OCI-M1 (cell line): Measurements from ENCODE around the gene EDNRA.
"Not testable (repeated sequence)": the region's sequence is repeated elsewhere in the genome, so short reads cannot be mapped to it uniquely, and the experiment has no call there.

Experiments used
- DNase-seq: peaks from one replicate; lab custom pipeline; 2025; lab: John Stamatoyannopoulos, UW

Gene EDNRA

GRCh38 chr4:147480891-147481576 lies at the start of gene EDNRA:
EDNRA (plus strand) TSS chr4:147481097; CDS start chr4:147485682, 4,585 bp downstream.
- no peak for DNase-seq

DNA sequence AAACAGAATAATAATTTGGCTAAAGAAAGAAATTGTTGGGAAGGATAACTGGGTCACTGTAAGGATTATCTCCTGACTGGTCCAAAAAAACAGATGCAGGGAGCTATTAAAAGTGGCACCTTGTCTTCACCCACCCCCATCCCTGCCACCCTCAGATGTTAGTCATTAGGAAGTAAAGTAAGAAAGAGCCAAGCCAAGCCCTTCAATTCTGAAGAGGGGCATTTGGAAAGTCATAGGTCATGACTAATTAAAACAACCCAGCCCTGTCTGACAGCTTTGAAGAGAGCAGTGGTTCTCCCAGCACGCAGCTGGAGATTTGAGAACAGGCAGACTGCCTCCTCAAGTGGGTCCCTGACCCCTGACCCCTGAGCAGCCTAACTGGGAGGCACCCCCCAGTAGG lies 46.5 kb upstream of the EDNRA start:
- DNase-seq: not testable (repeated sequence)

GRCh38 chr4:147440442-147440841 lies 40.5 kb upstream of the EDNRA start:
- DNase-seq: no peak

DNA sequence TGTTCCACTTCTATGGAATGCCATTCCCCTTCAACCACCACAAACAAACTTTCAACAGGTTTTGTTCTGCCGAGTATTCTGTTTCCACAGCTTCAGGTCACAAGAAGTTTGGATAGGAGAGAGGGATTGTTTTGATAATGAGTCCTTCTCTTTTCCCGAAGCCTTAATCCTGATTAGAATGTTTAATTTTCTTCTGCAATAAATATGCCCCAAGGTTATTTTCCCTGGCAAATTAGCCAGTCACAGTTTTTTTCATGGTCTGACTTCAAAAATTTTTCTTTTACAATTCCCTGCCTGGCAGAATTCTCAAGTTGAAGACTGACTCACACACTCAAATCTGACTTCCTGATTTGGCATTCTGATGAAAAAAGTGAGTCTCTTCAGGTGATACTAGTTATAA lies 33.1 kb upstream of the EDNRA start:
- no peak for DNase-seq

- peak; percentile 83 for DNase-seq
Measured at GRCh38 chr4:147453561-147454141, 27.2 kb upstream of the EDNRA start.

DNA sequence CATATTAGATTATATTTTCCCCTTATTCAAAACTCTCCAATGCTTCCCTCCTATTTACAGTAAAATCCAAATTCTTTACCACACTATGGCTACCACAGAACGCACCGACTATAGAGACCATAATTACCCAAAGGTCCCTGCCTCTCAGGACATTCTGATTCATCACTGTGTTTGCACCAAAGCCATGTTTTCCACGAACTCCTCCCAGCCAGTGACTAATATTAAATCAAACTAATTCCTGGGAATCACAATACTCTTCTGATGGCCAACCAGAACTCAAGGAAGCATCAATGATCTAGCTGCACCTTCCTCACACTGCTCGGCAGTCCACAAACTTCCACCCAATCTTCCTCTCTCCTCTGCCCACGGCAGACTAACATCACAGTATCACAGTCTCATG lies 24.2 kb upstream of the EDNRA start:
- no peak for DNase-seq

DNA sequence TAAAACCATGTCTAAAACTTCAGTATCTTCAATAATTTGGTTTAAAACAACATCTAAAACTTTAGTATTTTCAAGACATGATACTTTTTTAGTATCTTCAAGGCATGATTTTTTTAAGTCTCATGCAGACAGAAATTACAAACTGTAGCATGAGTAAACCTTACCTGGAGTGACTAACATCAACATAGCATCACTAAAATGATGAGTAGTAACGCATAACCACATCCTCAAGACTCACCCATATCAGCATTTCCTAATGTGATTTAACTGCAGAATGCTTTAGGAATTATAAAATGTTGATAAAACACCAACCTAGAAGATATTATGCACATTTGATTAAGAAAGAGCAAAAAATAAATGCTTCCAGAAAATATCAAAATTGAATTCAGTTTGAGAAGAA lies 19.7 kb upstream of the EDNRA start:
- DNase-seq: no peak

- no peak for DNase-seq
Measured at GRCh38 chr4:147463065-147463464, 17.8 kb upstream of the EDNRA start.

DNA sequence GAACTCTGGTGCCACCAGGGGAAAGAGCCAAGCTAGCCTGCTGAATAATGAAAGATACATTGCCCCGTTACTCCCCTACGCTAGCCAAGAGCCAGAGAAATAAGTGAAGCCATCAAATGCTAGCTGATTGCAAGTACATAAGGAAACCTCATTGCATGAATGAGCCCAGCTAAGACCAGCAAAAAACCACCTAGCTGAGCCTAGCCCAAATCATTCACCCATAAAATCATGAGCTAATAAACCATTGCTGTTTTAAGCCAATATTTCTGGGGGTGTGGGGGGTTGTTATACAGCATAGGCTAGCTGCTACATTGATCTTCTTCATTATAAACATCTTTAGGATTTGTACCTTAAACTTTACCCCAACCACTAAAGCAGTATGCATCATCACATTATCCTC lies 15.4 kb upstream of the EDNRA start:
- DNase-seq: no peak

GRCh38 chr4:147477439-147477838 lies 3.5 kb upstream of the EDNRA start:
- no peak for DNase-seq

DNA sequence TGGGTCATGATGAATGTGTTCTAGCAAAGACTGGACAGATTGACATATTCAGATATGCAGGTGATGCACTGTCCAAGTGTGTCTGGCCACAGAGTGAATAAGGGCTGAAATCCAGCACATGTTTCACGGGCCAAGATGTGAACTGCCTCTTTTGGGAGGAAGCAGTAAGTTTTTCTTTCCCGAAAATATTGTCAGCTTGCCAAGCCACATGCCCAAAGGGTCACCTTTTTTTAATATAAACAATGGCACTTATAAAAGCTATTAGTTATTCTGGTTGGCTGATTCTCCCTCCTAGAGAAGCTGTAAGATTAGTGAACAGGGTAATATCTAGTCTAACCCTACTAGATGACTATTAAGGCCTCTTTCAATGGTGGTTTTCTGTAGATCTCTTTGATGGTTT lies 1.5 kb upstream of the EDNRA start:
- no peak for DNase-seq

DNA sequence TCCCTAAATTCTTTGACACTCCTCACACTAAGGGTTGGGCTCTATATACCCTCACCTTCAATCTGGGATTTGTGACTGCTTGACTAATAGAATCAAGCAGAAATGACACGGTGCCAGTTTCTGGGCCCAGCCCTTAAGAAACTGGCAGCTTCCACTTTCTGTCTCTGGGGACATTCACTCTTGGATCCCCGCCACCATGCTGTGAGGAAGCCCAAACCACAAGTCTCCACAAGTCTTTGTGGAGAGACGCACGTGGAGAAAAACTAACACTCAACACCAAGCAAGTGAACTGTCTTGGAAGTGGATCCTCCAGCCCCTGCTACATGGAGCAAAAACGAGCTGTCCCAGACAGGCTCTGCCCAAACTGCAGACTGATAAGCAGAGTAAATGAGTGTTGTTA lies 1.1 kb upstream of the EDNRA start:
- no peak for DNase-seq

DNA sequence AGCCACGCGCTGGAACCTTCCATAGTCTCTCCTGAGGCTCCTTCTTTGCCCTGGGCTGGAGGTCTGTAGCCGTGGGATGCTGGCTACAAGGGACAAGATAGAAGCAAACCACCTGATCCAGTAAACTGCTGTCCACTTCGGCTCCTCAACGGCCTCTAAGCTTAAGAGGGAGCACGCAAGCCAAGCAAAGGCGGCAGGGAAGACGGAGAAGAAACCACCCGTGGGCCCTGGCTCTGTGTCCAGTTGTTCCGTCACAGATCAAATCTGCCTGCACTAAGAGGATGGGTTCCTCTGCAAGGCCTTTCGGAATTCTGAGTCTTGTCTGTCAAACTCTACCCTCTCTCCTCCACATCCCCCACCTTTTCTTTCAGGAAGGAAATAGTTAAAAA lies 401 bp upstream of the EDNRA start:
- no peak for DNase-seq

DNA sequence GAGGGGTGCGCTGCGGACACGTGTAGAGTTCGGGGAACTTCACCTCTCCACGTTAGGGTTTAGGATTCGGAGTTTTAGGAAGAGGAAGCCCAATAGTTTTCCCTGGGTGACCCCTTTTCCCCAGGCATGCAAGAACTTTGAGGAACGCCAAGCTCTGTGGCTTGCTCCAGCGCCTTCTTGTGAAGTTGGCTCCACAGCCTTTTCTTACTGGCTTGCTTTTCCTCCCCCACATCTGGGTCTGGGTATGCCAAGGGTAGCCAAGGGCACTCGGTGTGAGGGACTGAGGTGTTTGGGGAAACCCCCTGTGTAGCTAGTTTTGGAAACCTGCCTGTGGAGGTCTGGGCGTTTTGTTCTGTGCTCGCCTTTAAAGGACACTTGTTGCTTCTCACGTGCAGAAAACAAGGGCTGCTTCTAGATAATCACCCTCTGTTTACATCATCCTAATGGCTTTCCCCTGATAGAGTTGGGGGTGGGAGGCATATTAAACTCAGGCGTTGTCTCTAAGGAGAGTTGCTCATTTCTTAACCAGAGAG lies 746 bp downstream of the EDNRA start:
- no peak for DNase-seq

- DNase-seq: no peak
Measured at GRCh38 chr4:147482281-147482680, 1.4 kb downstream of the EDNRA start.

- no peak for DNase-seq
Measured at GRCh38 chr4:147485167-147485566, 4.3 kb downstream of the EDNRA start.

DNA sequence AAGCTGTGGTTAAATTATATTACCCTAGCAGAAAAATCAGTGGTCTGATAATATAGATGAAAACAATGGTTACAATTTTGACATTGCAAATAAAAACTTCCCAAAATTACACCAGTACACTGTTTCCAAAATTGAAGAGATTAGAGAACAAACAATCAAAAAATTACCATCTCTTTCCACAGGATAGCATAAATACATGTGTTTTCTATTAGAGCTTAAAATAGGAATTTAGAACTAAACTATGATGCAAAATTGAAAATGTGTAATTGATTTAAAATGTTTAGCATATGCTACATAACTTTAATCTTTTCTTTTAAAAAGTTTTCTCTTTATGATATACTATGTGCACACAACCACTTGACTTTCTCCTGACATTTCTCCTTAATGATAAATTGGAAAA lies 6.7 kb downstream of the EDNRA start:
- DNase-seq: no peak

DNA sequence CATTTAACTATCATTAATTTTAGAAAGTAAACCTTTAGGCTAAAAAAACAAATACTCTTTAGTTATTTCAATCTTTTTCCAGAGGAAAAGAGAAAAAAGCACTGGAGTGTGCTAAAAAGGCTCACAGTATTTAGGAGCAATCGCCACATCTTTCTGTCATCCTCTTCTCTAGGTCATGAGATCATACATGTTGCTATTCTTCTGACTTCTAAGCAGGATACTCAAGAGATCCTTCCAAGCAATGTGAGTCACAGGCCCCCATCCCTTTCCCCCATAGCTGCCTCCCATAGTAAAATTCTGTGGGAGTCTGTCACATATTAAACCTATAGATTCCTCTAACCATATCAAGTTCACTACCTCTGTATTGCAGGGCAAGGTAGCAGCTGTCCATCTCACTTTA lies 7.7 kb downstream of the EDNRA start:
- no peak for DNase-seq

DNA sequence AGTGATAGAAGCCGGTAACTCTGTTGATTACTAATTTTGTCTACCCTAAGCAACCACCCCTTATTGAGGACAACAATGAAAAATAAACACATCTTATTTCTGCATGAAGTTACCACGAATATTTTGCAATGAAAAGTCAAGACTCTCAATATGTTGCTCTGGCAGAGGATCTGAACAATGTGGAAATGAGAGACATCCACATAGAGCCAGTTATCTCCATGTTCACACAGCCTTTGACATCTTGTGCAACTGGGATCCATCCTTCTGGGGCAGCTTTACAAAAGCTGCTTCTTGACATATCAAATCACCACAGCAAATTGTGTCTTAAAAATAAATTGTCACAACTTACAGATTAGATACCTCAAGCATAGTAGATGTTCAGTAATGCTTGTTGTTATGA lies 10.2 kb downstream of the EDNRA start:
- no peak for DNase-seq

- DNase-seq: no peak
Measured at GRCh38 chr4:147492306-147492705, 11.4 kb downstream of the EDNRA start.

DNA sequence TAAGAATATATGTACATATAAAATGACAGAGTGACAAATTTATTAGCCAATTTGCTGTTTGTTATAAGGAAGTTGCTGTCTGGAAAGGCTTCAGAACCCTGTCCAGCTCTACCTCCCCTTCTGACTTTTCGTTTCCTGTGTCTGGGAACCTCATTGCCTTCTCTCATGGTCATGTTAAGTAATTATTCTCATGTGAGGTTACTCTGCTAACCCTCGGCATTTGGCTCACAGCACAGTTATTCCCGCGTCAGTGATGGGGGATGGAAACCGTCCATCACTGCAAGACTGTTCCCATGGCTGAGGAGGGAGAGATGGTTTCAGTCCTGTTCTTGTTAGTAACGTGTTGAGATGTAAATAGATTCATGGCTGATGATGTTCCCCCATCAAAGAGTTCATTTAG lies 11.9 kb downstream of the EDNRA start:
- no peak for DNase-seq

DNA sequence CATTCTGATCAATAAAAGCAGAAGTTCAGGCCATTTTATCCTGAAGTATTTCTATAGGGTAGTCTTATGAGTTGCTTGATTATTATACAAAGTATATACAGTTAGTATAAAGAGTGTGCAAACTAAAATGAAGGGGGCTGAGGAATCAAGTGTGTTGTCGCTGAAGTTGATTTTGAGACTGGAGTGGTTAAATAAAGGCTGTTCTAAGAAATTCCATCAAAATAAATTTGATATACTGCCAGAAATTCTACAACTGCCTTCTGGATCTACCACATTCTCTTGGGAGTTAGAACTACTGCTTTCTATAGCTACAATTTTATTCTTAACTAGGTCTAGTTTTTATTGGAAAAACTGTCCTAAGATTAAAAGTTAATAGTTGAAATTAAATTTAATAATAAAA lies 12.4 kb downstream of the EDNRA start:
- no peak for DNase-seq

DNA sequence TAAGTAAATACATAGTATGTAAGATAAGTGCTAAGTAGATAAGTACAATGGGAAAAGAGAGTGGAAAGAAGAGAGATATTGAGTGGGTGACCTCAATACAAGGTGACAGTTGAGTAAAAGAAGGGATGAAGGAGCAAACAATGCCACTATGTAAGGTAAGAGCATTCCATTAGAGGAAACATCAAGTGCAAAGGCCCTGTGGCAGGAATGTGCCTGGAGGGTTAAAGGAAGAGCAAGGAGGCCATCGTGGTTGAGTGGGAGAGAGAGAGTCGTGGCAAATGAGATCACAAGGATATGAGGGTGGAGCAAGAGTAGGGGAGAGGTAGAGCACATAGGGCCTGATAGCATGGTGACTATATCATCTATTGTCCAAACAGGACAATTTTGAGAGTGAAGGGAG lies 13.4 kb downstream of the EDNRA start:
- DNase-seq: no peak

DNA sequence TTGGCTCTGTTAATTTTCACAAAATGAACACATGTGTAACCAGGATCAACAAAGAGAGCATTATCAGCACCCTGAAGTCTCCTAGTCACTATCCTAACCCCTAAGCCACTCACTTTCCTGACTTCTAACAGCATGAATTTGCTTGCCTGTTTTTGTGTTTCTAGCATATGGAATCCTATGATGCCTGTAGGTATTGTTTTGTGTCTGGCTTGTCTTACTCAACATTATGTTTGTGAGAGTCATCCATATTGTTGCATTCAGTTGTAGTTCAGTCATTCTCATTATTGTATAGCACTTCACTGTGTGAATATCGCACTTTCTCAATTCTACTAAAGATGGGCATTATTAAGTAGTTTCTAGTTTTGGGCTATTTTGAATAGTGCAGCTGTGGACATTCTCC lies 15.6 kb downstream of the EDNRA start:
- DNase-seq: no peak
